Measurements from ENCODE around the gene PCYOX1L. TPM values are rescaled to one million over a fixed set of nuclear protein-coding genes. Genes with fewer than 3 reads are reported as not detected.
"Not testable (repeated sequence)": the region's sequence is repeated elsewhere in the genome, so short reads cannot be mapped to it uniquely, and the experiment has no call there.

The PCYOX1L gene
- total and polyA plus RNA-seq, 10 donors = 5.4 to 13.0 (median 7.9) TPM

DNA sequence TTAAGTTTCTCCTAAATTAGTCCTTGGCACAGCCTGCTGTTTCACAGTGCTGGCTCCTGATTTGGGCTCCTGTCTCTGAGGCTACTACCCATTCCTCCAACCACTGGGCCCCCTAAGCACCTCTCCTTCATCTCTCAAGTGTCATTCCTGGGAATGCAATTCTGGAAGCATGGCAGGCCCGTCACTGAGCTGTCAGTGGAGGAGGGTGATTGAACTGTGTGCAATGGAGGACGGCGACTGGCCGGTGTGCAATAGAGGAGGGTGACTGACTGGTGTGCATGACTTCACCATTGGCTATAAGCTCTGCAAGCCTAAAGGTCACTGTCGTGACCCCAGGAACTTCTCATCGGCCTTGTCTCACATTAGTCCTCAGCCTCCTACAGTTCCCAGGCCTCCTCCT is 33.7 kb downstream of the PCYOX1L start:
- Histone ChIP-seq H3K27me3 (replicated peaks in 1 of 7) (no peaks in the 10 kb centered on the region), H3K36me3 (no peaks in the 10 kb centered on the region), H3K4me3 (no peak overlapping the region), H3K27ac (no peak overlapping the region), H3K4me1 (peaks cover 0 to 16% (median 0%) of the 10 kb centered on the region in 6 donors), H3K9me3 (no peaks in the 10 kb centered on the region)
- no peak for DNase-seq
- WGBS, 5 donors = 79 to 90% (median 86%) methylated on average over 6 of the region's 6 CpGs
- no peak for TF ChIP-seq POLR2A (IDR thresholded peaks at IDR 0.05)
- TF ChIP-seq POLR2AphosphoS5 (IDR thresholded peaks at IDR 0.05) = no peak
- intact Hi-C loops (cut with DNase I; ENCODE audit: low total_unique reads) = no loop called here

DNA sequence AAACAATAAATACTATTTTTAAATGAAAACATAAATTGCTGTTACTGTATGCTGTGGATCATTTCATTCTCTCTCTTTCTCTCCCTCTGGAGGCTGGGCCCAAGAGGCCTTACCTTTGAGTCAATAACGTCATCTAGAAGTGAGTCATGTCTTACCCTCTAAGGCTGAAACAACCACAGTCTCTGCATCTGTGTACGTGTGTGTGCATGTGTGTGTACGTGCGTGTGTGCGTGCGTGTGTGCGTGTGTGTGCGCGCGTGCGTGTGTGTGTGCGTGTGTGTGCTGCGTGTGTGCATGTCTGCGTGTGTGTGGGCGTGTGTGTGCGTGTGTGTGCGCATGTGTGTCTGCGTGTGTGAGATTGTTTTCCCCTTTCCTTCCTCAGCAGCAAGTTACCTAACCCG is 34.9 kb downstream of the PCYOX1L start:
- Histone ChIP-seq H3K27me3 (replicated peaks in 1 of 7) (no peaks in the 10 kb centered on the region), H3K4me1 (peaks cover 0 to 16% (median 0%) of the 10 kb centered on the region in 6 donors), H3K9me3 (no peaks in the 10 kb centered on the region), H3K36me3 (no peaks in the 10 kb centered on the region), H3K4me3 (no peak overlapping the region), H3K27ac (no peak overlapping the region)
- intact Hi-C loops (cut with DNase I; ENCODE audit: low total_unique reads) = no loop called here
- TF ChIP-seq POLR2A (IDR thresholded peaks at IDR 0.05) (no peak), POLR2AphosphoS5 (IDR thresholded peaks at IDR 0.05) (no peak)
- TF ChIP-seq, protein P1, sequence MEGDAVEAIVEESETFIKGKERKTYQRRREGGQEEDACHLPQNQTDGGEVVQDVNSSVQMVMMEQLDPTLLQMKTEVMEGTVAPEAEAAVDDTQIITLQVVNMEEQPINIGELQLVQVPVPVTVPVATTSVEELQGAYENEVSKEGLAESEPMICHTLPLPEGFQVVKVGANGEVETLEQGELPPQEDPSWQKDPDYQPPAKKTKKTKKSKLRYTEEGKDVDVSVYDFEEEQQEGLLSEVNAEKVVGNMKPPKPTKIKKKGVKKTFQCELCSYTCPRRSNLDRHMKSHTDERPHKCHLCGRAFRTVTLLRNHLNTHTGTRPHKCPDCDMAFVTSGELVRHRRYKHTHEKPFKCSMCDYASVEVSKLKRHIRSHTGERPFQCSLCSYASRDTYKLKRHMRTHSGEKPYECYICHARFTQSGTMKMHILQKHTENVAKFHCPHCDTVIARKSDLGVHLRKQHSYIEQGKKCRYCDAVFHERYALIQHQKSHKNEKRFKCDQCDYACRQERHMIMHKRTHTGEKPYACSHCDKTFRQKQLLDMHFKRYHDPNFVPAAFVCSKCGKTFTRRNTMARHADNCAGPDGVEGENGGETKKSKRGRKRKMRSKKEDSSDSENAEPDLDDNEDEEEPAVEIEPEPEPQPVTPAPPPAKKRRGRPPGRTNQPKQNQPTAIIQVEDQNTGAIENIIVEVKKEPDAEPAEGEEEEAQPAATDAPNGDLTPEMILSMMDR (IDR thresholded peaks at IDR 0.05 in 8 of 11, conservative IDR thresholded peaks at IDR 0.05 in 3 of 11) = no peak
- 83 to 96% (median 90%) methylated on average over 19 of the region's 19 CpGs for WGBS, 5 donors
- DNase-seq = no peak

DNA sequence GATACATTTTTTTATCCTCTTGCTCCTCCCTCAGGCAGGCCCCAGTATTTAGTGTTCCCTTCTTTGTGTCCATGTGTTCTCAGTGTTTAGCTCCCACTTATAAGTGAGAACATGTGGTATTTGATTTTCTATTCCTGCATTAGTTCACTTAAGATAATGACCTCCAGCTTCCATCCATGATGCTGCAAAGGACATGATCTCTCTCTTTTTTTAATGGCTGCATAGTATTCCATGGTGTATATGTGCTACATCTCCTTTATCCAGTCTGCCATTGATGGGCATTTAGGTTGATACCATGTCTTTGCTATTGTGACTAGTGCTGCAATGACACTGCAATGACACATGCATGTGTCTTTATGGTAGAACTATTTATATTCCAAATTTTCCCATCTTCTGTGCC is 37.1 kb downstream of the PCYOX1L start:
- H3K27ac ChIP-seq; H3K27me3 ChIP-seq (replicated peaks in 1 of 7); H3K4me1 ChIP-seq; H3K4me3 ChIP-seq; H3K9me3 ChIP-seq; intact Hi-C loops (cut with DNase I; ENCODE audit: low total_unique reads); DNase-seq; H3K36me3 ChIP-seq: not testable (repeated sequence)

DNA sequence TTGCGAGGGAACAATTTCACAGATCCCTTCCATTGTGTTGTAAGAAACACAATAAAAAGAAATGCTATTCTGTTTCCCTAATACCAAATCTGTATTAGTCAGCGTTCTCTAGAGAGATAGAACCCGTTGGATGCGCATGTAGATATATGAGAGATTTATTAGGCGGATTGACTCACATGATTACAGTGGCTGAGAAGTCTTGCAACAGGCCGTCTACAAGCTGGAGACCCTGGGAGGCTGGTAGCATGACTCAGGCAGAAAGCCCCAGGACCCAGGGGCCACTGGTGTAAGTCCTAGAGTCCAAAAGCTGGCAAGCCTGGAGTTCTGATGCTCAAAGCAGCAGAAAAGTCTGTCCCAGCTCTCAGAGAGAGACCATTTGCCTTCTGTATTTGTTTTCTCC is 39.7 kb downstream of the PCYOX1L start:
- WGBS, 5 donors = 86 to 96% (median 90%) methylated on average over 6 of the region's 6 CpGs
- H3K9me3 ChIP-seq = no peaks in the 10 kb centered on the region
- intact Hi-C loops (cut with DNase I; ENCODE audit: low total_unique reads) = no loop called here
- no peaks in the 10 kb centered on the region for H3K36me3 ChIP-seq
- H3K4me3 ChIP-seq = no peak overlapping the region
- H3K4me1 ChIP-seq = no peaks in the 10 kb centered on the region
- no peak overlapping the region for H3K27ac ChIP-seq
- H3K27me3 ChIP-seq (replicated peaks in 1 of 7) = no peaks in the 10 kb centered on the region
- DNase-seq = no peak
- TF ChIP-seq, protein P1 (IDR thresholded peaks at IDR 0.05 in 8 of 11, conservative IDR thresholded peaks at IDR 0.05 in 3 of 11) = no peak
- TF ChIP-seq POLR2A (IDR thresholded peaks at IDR 0.05) = no peak
- no peak for TF ChIP-seq POLR2AphosphoS5 (IDR thresholded peaks at IDR 0.05)

DNA sequence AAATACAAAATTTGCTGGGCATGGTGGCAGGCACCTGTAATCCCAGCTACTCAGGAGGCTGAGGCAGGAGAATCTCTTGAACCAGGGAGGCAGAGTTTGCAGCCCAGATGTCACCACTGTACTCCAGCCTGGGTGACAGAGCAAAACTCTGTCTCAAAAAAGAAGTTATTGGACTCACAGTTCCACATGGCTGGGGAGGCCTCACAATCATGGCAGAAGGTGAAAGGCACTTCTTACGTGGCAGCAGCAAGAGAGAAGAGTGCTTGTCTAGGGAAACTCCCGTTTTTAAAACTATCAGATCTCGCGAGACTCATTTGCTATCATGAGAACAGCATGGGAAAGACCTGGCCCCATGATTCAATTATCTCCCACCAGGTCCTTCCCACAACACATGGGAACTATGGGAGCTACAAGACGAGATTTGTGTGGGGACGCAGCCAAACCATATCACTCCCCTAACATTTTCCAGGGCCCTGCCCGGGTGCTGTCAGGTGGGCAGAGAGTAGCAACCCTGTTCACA is 41.0 kb downstream of the PCYOX1L start:
- H3K9me3 ChIP-seq; intact Hi-C loops (cut with DNase I; ENCODE audit: low total_unique reads); DNase-seq; H3K4me3 ChIP-seq; H3K36me3 ChIP-seq; H3K27ac ChIP-seq; H3K27me3 ChIP-seq (replicated peaks in 1 of 7); H3K4me1 ChIP-seq: not testable (repeated sequence)
- WGBS, 5 donors = 77 to 89% (median 87%) methylated on average over 7 of the region's 7 CpGs

DNA sequence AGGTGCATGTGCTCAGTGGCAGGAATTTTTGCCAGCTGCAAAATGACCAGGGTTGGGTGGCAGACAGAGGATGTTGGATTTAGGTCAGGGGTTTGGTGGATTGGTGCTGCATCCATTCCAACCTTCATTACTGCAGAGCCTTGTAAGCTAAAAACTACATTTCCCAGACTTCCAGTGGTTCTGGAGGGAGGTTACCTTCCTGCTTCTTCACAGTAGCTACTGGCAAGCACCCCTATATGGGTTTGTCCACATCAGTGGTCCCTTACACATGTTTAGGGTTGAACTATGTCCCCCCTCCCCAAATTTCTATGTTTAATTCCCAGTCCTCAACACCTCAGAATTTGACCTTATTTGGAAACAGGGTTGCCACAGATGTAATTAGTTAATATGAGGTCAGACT is 41.9 kb downstream of the PCYOX1L start:
- Histone ChIP-seq H3K27ac (no peak overlapping the region), H3K4me3 (no peak overlapping the region), H3K27me3 (replicated peaks in 1 of 7) (no peaks in the 10 kb centered on the region), H3K36me3 (no peaks in the 10 kb centered on the region), H3K4me1 (peaks cover 0 to 6% (median 0%) of the 10 kb centered on the region in 6 donors), H3K9me3 (no peaks in the 10 kb centered on the region)
- intact Hi-C loops (cut with DNase I; ENCODE audit: low total_unique reads) = no loop called here
- no peak for DNase-seq
- TF ChIP-seq POLR2AphosphoS5 (IDR thresholded peaks at IDR 0.05) = no peak
- TF ChIP-seq POLR2A (IDR thresholded peaks at IDR 0.05) = no peak
- TF ChIP-seq, protein P1 (IDR thresholded peaks at IDR 0.05 in 8 of 11, conservative IDR thresholded peaks at IDR 0.05 in 3 of 11) = no peak

All from spleen (tissue), 11 donors.